H1 (cell line): ENCODE measurements around the gene LTBP1. TPM values are rescaled to one million over a fixed set of nuclear protein-coding genes. Genes with fewer than 3 reads are reported as not detected.

ENCODE experiments used
- CHD7 ChIP-seq: fragments of 300-600 bp; sonication (generic); IDR thresholded peaks from 2 replicates; pipeline ENCODE4 v1.7.1; 2012; ENCODE audit warnings: low read length, moderate library complexity, mild to moderate bottlenecking, inconsistent platforms; ENCODE audit not compliant: insufficient replicate concordance
- E2F6 ChIP-seq: IDR thresholded peaks from 2 replicates; pipeline ENCODE4 v1.6.1; 2012; ENCODE audit warnings: inconsistent platforms
- SRF ChIP-seq: IDR thresholded peaks from 2 replicates; pipeline ENCODE4 v1.6.1; 2011; ENCODE audit warnings: mild to moderate bottlenecking, low read depth, low read length, moderate library complexity
- polyA plus RNA-seq, 7 experiments: library from polyadenylated mRNA; depleted of rRNA in 3 of 7; stranded (reverse) in 5 of 7; unstranded in 2 of 7; fragments of >200 nt in 5 of 7; fragments of 200-250 nt in 2 of 7; gene quantifications; 1 replicate in 5 of 7; 2 replicates in 1 of 7; 4 replicates in 1 of 7; pipeline versions ENCODE4 v1.2.1 to v1.2.3, GENCODE V29; 2011 to 2013; ENCODE audit warnings: missing spikeins in 2 of 7, mixed read lengths in 2 of 7
- total RNA-seq: library from RNA; stranded (reverse); fragmentation: NEBNext Ultra II Directional; extraction: Animal tissue kit (Norgen Biotek cat#: 25700); gene quantifications from 2 replicates; pipeline ENCODE4 v1.2.1, GENCODE V29; 2021

Gene LTBP1
- total and polyA plus RNA-seq, 2 of the 8 experiments (the other 6 are each of a cell fraction or from before 2014, with no cell fraction given): 15.4 to 24.7 TPM

GRCh38 chr2:33317369-33318007 is 370.7 kb downstream of the LTBP1 start (continued):
- TF ChIP-seq CHD7 (no peak), E2F6 (no peak), SRF (no peak)
